Stimulated activated CD4-positive, alpha-beta T cell treated with anti-CD3 and anti-CD28 coated beads, Interleukin-15, amount 100 ng/mL, for 48 hours (primary cell): Measurements from ENCODE around the gene TUT7.
"Not testable (repeated sequence)": the region's sequence is repeated elsewhere in the genome, so short reads cannot be mapped to it uniquely, and the experiment has no call there.

Source experiments
- DNase-seq, 2 donors: peaks; one replicate each; pipeline ENCODE4 v3.0.0-alpha.2; 2020; ENCODE audit warnings: low read depth in 2 of 2

The TUT7 gene, protein sequence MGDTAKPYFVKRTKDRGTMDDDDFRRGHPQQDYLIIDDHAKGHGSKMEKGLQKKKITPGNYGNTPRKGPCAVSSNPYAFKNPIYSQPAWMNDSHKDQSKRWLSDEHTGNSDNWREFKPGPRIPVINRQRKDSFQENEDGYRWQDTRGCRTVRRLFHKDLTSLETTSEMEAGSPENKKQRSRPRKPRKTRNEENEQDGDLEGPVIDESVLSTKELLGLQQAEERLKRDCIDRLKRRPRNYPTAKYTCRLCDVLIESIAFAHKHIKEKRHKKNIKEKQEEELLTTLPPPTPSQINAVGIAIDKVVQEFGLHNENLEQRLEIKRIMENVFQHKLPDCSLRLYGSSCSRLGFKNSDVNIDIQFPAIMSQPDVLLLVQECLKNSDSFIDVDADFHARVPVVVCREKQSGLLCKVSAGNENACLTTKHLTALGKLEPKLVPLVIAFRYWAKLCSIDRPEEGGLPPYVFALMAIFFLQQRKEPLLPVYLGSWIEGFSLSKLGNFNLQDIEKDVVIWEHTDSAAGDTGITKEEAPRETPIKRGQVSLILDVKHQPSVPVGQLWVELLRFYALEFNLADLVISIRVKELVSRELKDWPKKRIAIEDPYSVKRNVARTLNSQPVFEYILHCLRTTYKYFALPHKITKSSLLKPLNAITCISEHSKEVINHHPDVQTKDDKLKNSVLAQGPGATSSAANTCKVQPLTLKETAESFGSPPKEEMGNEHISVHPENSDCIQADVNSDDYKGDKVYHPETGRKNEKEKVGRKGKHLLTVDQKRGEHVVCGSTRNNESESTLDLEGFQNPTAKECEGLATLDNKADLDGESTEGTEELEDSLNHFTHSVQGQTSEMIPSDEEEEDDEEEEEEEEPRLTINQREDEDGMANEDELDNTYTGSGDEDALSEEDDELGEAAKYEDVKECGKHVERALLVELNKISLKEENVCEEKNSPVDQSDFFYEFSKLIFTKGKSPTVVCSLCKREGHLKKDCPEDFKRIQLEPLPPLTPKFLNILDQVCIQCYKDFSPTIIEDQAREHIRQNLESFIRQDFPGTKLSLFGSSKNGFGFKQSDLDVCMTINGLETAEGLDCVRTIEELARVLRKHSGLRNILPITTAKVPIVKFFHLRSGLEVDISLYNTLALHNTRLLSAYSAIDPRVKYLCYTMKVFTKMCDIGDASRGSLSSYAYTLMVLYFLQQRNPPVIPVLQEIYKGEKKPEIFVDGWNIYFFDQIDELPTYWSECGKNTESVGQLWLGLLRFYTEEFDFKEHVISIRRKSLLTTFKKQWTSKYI (N-terminal part only)

GRCh38 chr9:86354011-86354817 is at the start of gene TUT7:
TSS of gene TUT7 (minus strand) at chr9:86354410. CDS start at chr9:86353199, 1,211 bp downstream.
- DNase-seq, result peak; percentile 86 to 92

GRCh38 chr9:86402591-86402990 is 48.4 kb upstream of the TUT7 start:
- no peak for DNase-seq

DNA sequence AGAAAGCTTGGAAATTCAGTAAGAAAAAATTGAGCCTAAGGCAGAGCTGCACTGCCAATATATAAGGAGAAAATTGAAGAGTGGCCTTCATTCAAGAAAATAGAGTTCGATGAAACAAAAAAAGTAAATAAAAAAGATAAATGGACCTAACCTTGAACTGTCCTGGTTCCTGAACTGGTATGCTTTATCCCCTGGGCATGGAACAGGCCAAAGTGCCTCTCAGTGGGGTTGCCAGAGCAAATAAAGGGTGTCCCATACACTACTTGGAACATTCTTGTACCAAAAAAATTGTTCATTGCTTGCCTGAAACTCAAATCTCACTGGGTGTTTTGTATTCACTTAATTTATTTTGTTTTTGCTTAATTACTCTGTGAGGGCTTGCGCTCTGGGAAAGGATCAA is 42.2 kb upstream of the TUT7 start:
- no peak for DNase-seq

DNA sequence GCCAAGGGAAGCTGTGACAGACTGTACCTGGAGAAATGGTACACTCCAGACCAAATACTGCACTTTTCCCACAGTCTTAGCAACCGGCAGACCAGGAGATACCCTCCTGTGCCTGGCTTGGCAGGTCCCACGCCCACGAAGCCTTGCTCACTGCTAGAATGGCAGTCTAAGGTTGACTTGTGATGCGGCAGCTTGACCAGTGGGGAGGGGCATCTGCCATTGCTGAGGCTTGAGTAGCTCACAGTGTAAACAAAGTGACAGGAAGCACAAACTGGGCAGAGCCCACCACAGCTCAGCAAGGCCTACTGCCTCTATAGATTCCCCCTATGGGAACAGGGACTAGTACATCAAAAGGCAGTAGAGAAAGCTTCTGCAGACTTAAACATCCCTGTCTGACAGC is 36.0 kb upstream of the TUT7 start:
- not testable (repeated sequence) for DNase-seq

- no peak for DNase-seq
These were observed 35.4 kb upstream of the TUT7 start for GRCh38 chr9:86389628-86390027.

GRCh38 chr9:86387376-86387775 is 33.2 kb upstream of the TUT7 start:
- no peak for DNase-seq

- not testable (repeated sequence) for DNase-seq
These were observed 28.8 kb upstream of the TUT7 start for GRCh38 chr9:86383000-86383399.

GRCh38 chr9:86376016-86376415 is 21.8 kb upstream of the TUT7 start:
- no peak for DNase-seq

GRCh38 chr9:86369810-86370209 is 15.6 kb upstream of the TUT7 start:
- DNase-seq, result no peak

- no peak for DNase-seq
These were observed 14.8 kb upstream of the TUT7 start for GRCh38 chr9:86368871-86369521.

GRCh38 chr9:86361176-86361575 is 7.0 kb upstream of the TUT7 start:
- no peak for DNase-seq

- DNase-seq, result no peak
These were observed 5.1 kb upstream of the TUT7 start for GRCh38 chr9:86359151-86359879.

- no peak for DNase-seq
These were observed 3.0 kb upstream of the TUT7 start for GRCh38 chr9:86356871-86357866.

- no peak for DNase-seq
These were observed 1.6 kb upstream of the TUT7 start for GRCh38 chr9:86355814-86356213.

DNA sequence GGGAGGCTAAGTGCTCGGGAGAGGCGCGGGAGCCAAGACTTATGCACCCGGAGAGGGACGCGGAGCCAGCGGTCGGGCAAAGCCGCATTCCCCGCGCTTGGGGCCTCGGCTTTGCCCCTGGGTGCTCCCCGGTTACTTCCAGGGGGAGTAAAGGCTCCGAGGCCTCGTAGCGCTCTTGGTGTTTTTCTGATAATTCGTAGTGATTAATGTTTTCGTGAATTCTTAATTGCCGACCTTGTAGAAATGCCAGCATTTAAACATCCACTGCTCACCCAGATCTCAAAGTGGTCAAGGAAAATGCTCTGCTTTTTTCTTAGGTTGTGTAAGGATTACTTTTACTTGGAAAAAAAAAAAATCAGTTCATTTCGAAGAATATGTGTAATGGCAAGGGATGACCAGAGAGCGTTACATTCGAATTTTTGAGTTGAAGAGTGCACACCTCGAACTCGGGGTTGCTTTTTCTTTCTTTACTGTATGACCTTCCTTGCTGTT is 654 bp upstream of the TUT7 start:
- no peak for DNase-seq

- no peak for DNase-seq
These were observed 577 bp downstream of the TUT7 start for GRCh38 chr9:86353655-86354010.

DNA sequence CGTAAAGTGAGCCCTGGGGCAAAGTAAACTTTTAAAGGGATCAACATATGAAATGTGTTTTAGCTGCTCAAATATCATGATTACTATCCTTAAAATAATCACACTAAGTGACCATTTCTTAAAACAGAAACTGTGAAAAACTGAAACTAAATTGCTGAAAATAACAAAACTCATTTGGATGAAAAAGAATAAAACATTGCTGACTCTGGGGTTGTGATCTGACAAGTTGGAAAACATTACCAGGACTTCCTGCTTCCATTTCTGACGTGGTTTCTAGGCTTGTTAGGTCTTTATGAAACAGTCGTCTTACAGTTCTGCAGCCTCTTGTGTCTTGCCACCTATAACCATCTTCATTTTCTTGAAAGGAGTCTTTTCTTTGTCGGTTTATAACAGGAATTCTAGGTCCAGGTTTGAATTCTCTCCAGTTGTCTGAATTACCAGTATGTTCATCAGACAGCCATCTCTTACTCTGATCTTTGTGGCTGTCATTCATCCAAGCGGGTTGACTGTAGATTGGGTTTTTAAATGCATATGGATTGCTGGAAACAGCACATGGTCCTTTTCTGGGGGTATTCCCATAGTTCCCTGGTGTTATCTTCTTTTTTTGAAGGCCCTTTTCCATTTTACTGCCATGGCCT is 1.7 kb downstream of the TUT7 start:
- DNase-seq, result no peak

GRCh38 chr9:86351880-86352279 is 2.3 kb downstream of the TUT7 start:
- no peak for DNase-seq
